Stimulated activated memory B cell treated with anti-CD40 and anti-IgM and Interleukin-4, amounts not matched to agents 10 μg/mL and 1 μg/mL and 100 μg/mL, for 72 hours (primary cell): ENCODE data around the gene APBB2.

Experiments used
- ATAC-seq: fragments of 150-1000 bp; cut with Tn5 transposase; 2 replicates; pipeline ENCODE4 v1.10.0; 2021
- H3K27ac Mint-ChIP-seq: one replicate; pipeline ENCODE4 v1.8.0; 2022; ENCODE audit warnings: mild to moderate bottlenecking, mixed read lengths
- H3K27me3 Mint-ChIP-seq: one replicate; pipeline ENCODE4 v1.8.0; 2022; ENCODE audit warnings: mixed read lengths
- H3K36me3 Mint-ChIP-seq: one replicate; pipeline ENCODE4 v1.8.0; 2022; ENCODE audit warnings: mixed read lengths
- H3K4me1 Mint-ChIP-seq: one replicate; pipeline ENCODE4 v1.8.0; 2022; ENCODE audit warnings: mixed read lengths
- H3K4me3 Mint-ChIP-seq: one replicate; pipeline ENCODE4 v1.8.0; 2022; ENCODE audit warnings: mild to moderate bottlenecking, moderate library complexity, mixed read lengths
- H3K9me3 Mint-ChIP-seq: one replicate; pipeline ENCODE4 v1.8.0; 2022; ENCODE audit warnings: mixed read lengths

APBB2 gene

GRCh38 chr4:40871695-40872250 is 342.6 kb downstream of the APBB2 start:
- Mint-ChIP-seq H3K4me3 (no peak overlapping the region), H3K27ac (no peak overlapping the region), H3K36me3 (no peaks in the 10 kb centered on the region), H3K9me3 (no peaks in the 10 kb centered on the region), H3K4me1 (no peaks in the 10 kb centered on the region), H3K27me3 (peaks cover 17% of the 10 kb centered on the region)
- ATAC-seq: no peak

GRCh38 chr4:40870150-40870549 is 344.2 kb downstream of the APBB2 start:
- no peak overlapping the region for H3K4me3 Mint-ChIP-seq
- ATAC-seq: no peak
- no peaks in the 10 kb centered on the region for H3K9me3 Mint-ChIP-seq
- no peak overlapping the region for H3K27ac Mint-ChIP-seq
- H3K4me1 Mint-ChIP-seq: no peaks in the 10 kb centered on the region
- H3K36me3 Mint-ChIP-seq: no peaks in the 10 kb centered on the region
- peaks cover 17% of the 10 kb centered on the region for H3K27me3 Mint-ChIP-seq

GRCh38 chr4:40865696-40866095 is 348.6 kb downstream of the APBB2 start:
- H3K27me3 Mint-ChIP-seq: peaks cover 4% of the 10 kb centered on the region
- H3K4me1 Mint-ChIP-seq: no peaks in the 10 kb centered on the region
- H3K4me3 Mint-ChIP-seq: no peak overlapping the region
- H3K9me3 Mint-ChIP-seq: no peaks in the 10 kb centered on the region
- H3K36me3 Mint-ChIP-seq: no peaks in the 10 kb centered on the region
- no peak overlapping the region for H3K27ac Mint-ChIP-seq
- ATAC-seq: no peak

GRCh38 chr4:40864531-40864930 is 349.8 kb downstream of the APBB2 start:
- ATAC-seq: no peak
- Mint-ChIP-seq H3K9me3 (no peaks in the 10 kb centered on the region), H3K4me3 (no peak overlapping the region), H3K27ac (no peak overlapping the region), H3K4me1 (no peaks in the 10 kb centered on the region), H3K36me3 (no peaks in the 10 kb centered on the region), H3K27me3 (peaks cover 15% of the 10 kb centered on the region)

- no peak for ATAC-seq
- Mint-ChIP-seq H3K9me3 (no peaks in the 10 kb centered on the region), H3K36me3 (no peaks in the 10 kb centered on the region), H3K27me3 (peaks cover 53% of the 10 kb centered on the region), H3K4me1 (peaks cover 35% of the 10 kb centered on the region), H3K4me3 (no peak overlapping the region), H3K27ac (no peak overlapping the region)
These were observed 355.4 kb downstream of the APBB2 start for GRCh38 chr4:40858962-40859361.

GRCh38 chr4:40857956-40858355 is 356.4 kb downstream of the APBB2 start:
- Mint-ChIP-seq H3K4me3 (no peak overlapping the region), H3K36me3 (no peaks in the 10 kb centered on the region), H3K27me3 (peaks cover 63% of the 10 kb centered on the region), H3K4me1 (peaks cover 35% of the 10 kb centered on the region), H3K9me3 (no peaks in the 10 kb centered on the region), H3K27ac (no peak overlapping the region)
- no peak for ATAC-seq

GRCh38 chr4:40856840-40857362 is 357.4 kb downstream of the APBB2 start:
- H3K27me3 Mint-ChIP-seq: peaks cover 67% of the 10 kb centered on the region
- H3K9me3 Mint-ChIP-seq: no peaks in the 10 kb centered on the region
- peaks cover 35% of the 10 kb centered on the region for H3K4me1 Mint-ChIP-seq
- H3K27ac Mint-ChIP-seq: peak overlapping the region; percentile 80
- no peaks in the 10 kb centered on the region for H3K36me3 Mint-ChIP-seq
- ATAC-seq: peak; percentile 92
- H3K4me3 Mint-ChIP-seq: peak overlapping the region; percentile 83

GRCh38 chr4:40856277-40856839 is 358.0 kb downstream of the APBB2 start:
- Mint-ChIP-seq H3K4me3 (peak overlapping the region; percentile 83), H3K27me3 (peaks cover 67% of the 10 kb centered on the region), H3K9me3 (no peaks in the 10 kb centered on the region), H3K27ac (peak overlapping the region; percentile 80), H3K4me1 (peaks cover 35% of the 10 kb centered on the region), H3K36me3 (no peaks in the 10 kb centered on the region)
- no peak for ATAC-seq

GRCh38 chr4:40850496-40850895 is 363.8 kb downstream of the APBB2 start:
- H3K36me3 Mint-ChIP-seq: no peaks in the 10 kb centered on the region

GRCh38 chr4:40848940-40849339 is 365.4 kb downstream of the APBB2 start:
- ATAC-seq: no peak
- Mint-ChIP-seq H3K4me3 (no peak overlapping the region), H3K36me3 (no peaks in the 10 kb centered on the region), H3K4me1 (peaks cover 9% of the 10 kb centered on the region), H3K9me3 (no peaks in the 10 kb centered on the region), H3K27me3 (peaks cover 29% of the 10 kb centered on the region), H3K27ac (no peak overlapping the region)

More at GRCh38 chr4:40850496-40850895, 363.8 kb downstream of the APBB2 start:
- ATAC-seq: no peak
- peaks cover 38% of the 10 kb centered on the region for H3K27me3 Mint-ChIP-seq
- H3K4me3 Mint-ChIP-seq: no peak overlapping the region
- no peak overlapping the region for H3K27ac Mint-ChIP-seq
- no peaks in the 10 kb centered on the region for H3K9me3 Mint-ChIP-seq
- H3K4me1 Mint-ChIP-seq: peaks cover 10% of the 10 kb centered on the region

- H3K9me3 Mint-ChIP-seq: no peaks in the 10 kb centered on the region
- H3K4me3 Mint-ChIP-seq: no peak overlapping the region
- H3K4me1 Mint-ChIP-seq: peaks cover 10% of the 10 kb centered on the region
- no peak overlapping the region for H3K27ac Mint-ChIP-seq
- peaks cover 22% of the 10 kb centered on the region for H3K27me3 Mint-ChIP-seq
- ATAC-seq: no peak
- H3K36me3 Mint-ChIP-seq: no peaks in the 10 kb centered on the region
These were observed 366.1 kb downstream of the APBB2 start for GRCh38 chr4:40848251-40848650.

GRCh38 chr4:40846532-40846931 is 367.8 kb downstream of the APBB2 start:
- Mint-ChIP-seq H3K4me3 (no peak overlapping the region), H3K36me3 (no peaks in the 10 kb centered on the region), H3K9me3 (no peaks in the 10 kb centered on the region), H3K27me3 (peaks cover 15% of the 10 kb centered on the region), H3K4me1 (peaks cover 20% of the 10 kb centered on the region), H3K27ac (no peak overlapping the region)
- no peak for ATAC-seq

GRCh38 chr4:40845154-40845835 is 369.0 kb downstream of the APBB2 start:
- H3K27me3 Mint-ChIP-seq: peaks cover 15% of the 10 kb centered on the region
- H3K4me3 Mint-ChIP-seq: no peak overlapping the region
- no peaks in the 10 kb centered on the region for H3K9me3 Mint-ChIP-seq
- H3K36me3 Mint-ChIP-seq: no peaks in the 10 kb centered on the region
- no peak overlapping the region for H3K27ac Mint-ChIP-seq
- peaks cover 31% of the 10 kb centered on the region for H3K4me1 Mint-ChIP-seq
- no peak for ATAC-seq

- Mint-ChIP-seq H3K36me3 (no peaks in the 10 kb centered on the region), H3K9me3 (no peaks in the 10 kb centered on the region), H3K27ac (no peak overlapping the region), H3K4me1 (peaks cover 37% of the 10 kb centered on the region), H3K4me3 (no peak overlapping the region), H3K27me3 (peaks cover 15% of the 10 kb centered on the region)
- no peak for ATAC-seq
These were observed 370.1 kb downstream of the APBB2 start for GRCh38 chr4:40844261-40844660.

- peak; percentile 44 for ATAC-seq
- Mint-ChIP-seq H3K4me1 (peaks cover 33% of the 10 kb centered on the region), H3K27ac (no peak overlapping the region), H3K27me3 (peaks cover 10% of the 10 kb centered on the region), H3K36me3 (no peaks in the 10 kb centered on the region), H3K9me3 (no peaks in the 10 kb centered on the region), H3K4me3 (no peak overlapping the region)
These were observed 370.6 kb downstream of the APBB2 start for GRCh38 chr4:40843696-40844095.
